ENCODE data around the gene DKC1.

DKC1 gene

GRCh38 chrX:154720067-154720466 is 42.6 kb upstream of the DKC1 start:
- in situ Hi-C loops (cut with MboI; ENCODE audit: low sequenced_read_pairs, unreplicated experiment) = no loop called here
- DNase-seq (ENCODE audit: low spot score) = no peak
- TF ChIP-seq CTCF (IDR thresholded peaks at IDR 0.05; ENCODE audit: borderline replicate concordance, control extremely low read depth, extremely low read depth, insufficient read depth, missing control alignments) = no peak

DNA sequence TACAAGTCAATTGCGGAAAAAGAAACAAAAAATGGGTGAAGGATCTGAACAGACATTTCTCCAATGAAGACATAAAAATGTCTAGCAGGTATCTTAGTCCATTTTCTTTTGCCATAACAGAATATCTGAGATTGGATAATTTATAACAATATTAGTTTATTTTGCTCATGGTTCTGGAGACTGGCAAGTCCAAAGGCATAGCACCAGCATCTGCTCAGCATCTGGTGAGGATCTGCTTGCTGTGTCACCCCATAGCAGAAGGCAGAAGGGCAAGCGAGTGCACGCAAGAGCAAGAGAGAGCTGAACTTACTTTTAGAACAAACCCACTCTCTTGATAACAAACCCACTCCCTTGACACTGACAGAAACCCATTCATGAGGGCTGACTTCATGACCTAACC is 41.5 kb upstream of the DKC1 start:
- TF ChIP-seq CTCF (IDR thresholded peaks at IDR 0.05; ENCODE audit: borderline replicate concordance, control extremely low read depth, extremely low read depth, insufficient read depth, missing control alignments) = no peak
- no peak for DNase-seq (ENCODE audit: low spot score)
- in situ Hi-C loops (cut with MboI; ENCODE audit: low sequenced_read_pairs, unreplicated experiment) = no loop called here

DNA sequence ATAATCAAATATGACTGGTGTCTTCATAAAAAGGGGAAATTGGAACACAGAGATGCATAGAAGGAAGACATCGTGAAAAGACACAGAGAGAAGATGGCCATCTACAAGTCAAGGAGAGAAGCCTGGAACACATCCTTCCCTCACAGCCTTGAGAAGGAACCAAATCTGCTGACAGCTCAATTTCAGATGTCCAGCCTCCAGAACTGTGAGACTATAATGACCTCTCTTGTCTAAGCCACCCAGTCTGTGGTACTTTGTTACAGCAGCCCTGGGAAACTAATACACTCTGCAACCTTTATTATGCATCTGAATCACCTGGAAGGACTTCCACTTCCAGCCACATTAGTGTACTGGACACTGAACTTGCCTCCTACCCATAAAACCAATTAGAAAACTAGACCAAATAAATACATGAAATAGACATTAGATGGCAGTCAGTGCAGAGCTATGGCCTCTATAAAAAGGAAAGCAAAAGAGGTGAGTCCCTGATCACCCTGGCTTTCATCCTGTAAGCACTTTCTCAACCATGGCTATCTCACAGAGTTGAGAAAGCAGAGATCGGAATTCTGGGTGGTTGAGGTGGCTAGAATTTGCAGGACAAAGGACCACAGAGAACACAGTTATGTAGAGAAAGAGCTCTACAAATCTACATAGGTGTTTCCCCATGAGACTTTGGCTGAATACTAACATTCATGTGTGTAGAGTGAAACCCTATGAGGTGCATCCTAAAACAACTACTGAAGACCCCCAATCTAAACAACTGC is 37.5 kb upstream of the DKC1 start:
- TF ChIP-seq CTCF (IDR thresholded peaks at IDR 0.05; ENCODE audit: borderline replicate concordance, control extremely low read depth, extremely low read depth, insufficient read depth, missing control alignments) = no peak
- DNase-seq (ENCODE audit: low spot score) = no peak
- in situ Hi-C loops (cut with MboI; ENCODE audit: low sequenced_read_pairs, unreplicated experiment) = loop anchor here (25.0 kb wide), 1 partner anchor 138 kb away; the partner anchor contains the start of gene CTAG1A

GRCh38 chrX:154727418-154727817 is 35.2 kb upstream of the DKC1 start:
- in situ Hi-C loops (cut with MboI; ENCODE audit: low sequenced_read_pairs, unreplicated experiment) = loop anchor here (25.0 kb wide), 1 partner anchor 140 kb away; the partner anchor contains the start of gene CTAG1A
- no peak for TF ChIP-seq CTCF (IDR thresholded peaks at IDR 0.05; ENCODE audit: borderline replicate concordance, control extremely low read depth, extremely low read depth, insufficient read depth, missing control alignments)
- DNase-seq (ENCODE audit: low spot score) = no peak

DNA sequence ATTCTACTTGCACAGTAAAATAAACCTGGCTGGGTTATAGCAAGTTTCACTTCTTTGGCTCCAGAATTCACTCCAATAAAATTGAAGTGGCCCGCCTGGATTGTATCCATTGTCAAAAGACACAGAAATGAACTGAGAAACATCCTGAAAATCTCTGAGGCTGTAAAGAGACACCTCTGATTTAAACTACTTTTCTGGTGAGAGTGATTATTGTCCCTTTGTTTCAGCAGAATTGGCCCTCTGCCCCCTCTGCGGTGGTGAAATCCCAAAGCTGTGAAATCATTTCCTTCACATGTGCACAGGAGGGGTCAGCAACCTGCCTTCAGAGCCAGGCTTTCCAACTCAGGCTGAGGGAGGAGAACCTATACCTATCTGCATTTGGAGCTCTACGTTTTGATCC is 34.8 kb upstream of the DKC1 start:
- in situ Hi-C loops (cut with MboI; ENCODE audit: low sequenced_read_pairs, unreplicated experiment) = loop anchor here (25.0 kb wide), 1 partner anchor 141 kb away; the partner anchor contains the start of gene CTAG1A
- DNase-seq (ENCODE audit: low spot score) = no peak
- no peak for TF ChIP-seq CTCF (IDR thresholded peaks at IDR 0.05; ENCODE audit: borderline replicate concordance, control extremely low read depth, extremely low read depth, insufficient read depth, missing control alignments)

- TF ChIP-seq CTCF (IDR thresholded peaks at IDR 0.05; ENCODE audit: borderline replicate concordance, control extremely low read depth, extremely low read depth, insufficient read depth, missing control alignments) = no peak
- in situ Hi-C loops (cut with MboI; ENCODE audit: low sequenced_read_pairs, unreplicated experiment) = loop anchor here (25.0 kb wide), 1 partner anchor 141 kb away; the partner anchor contains the start of gene CTAG1A
- no peak for DNase-seq (ENCODE audit: low spot score)
Observed at GRCh38 chrX:154728431-154729190, 34.1 kb upstream of the DKC1 start.
